HCT116 (cell line): ENCODE data around the gene ZNF747. TPM values are rescaled to one million over a fixed set of nuclear protein-coding genes. Genes with fewer than 3 reads are reported as not detected.

Source experiments
- ATAC-seq: fragments of 200-7000 bp; cut with Tn5 transposase; 2 replicates; pipeline ENCODE4 v1.9.1; 2020; ENCODE audit warnings: mild to moderate bottlenecking, moderate library complexity
- BruUV-seq: library from RNA; stranded (reverse); fragments of 400-500 nt; replicated peaks from 2 replicates; lab custom pipeline; 2021; lab: Mats Ljungman, UMichigan
- CTCF ChIA-PET: fragments of 300-600 bp; sonication (Branson Sonifier 250); formaldehyde crosslinking; loops from one replicate; lab custom pipeline; 2021; ENCODE audit warnings: antibody characterized with exemption; lab: Charles Lee
- POLR2A ChIA-PET: fragments of 300-600, 350-600 bp; sonication (Branson Sonifier 250); formaldehyde crosslinking; loops from one replicate; lab custom pipeline; 2021; ENCODE audit warnings: antibody characterized with exemption; lab: Charles Lee
- RAD21 ChIA-PET, 2 experiments: fragments of 300-600 bp; sonication (Branson Sonifier 250); formaldehyde crosslinking; loops; one replicate each; lab custom pipeline; 2023; ENCODE audit warnings: low total read pairs in 2 of 2; ENCODE audit not compliant: uncharacterized antibody in 2 of 2, unreplicated experiment in 2 of 2, low non-redundant PET in 1 of 2; lab: Charles Lee
- DNase-seq: peaks from one replicate; pipeline ENCODE4 v3.0.0-alpha.2; 2010; ENCODE audit warnings: low read depth, low spot score
- H2AFZ ChIP-seq: fragments of 200-600 bp; shearing (Covaris generic), sonication (generic); 2 replicates; pipeline ENCODE4 v1.6.1; 2017; ENCODE audit warnings: low read depth, mixed run types, mixed read lengths, antibody characterized with exemption, low read length; ENCODE audit not compliant: poor library complexity, severe bottlenecking
- H3K27ac ChIP-seq: 2 replicates; pipeline ENCODE4 v1.5.1; 2012; ENCODE audit warnings: low read depth, low read length
- H3K27me3 ChIP-seq: fragments of 200-600 bp; sonication (generic); 2 replicates; pipeline ENCODE4 v1.6.1; 2016; ENCODE audit warnings: mixed run types, low read length, mixed read lengths; ENCODE audit not compliant: insufficient read depth
- H3K36me3 ChIP-seq, 2 experiments: fragments of 200-500 bp in 1 of 2; fragments of 200-600 bp in 1 of 2; sonication (Bioruptor generic) in 1 of 2; sonication (generic) in 1 of 2; 2 replicates each; pipeline versions ENCODE4 v1.5.1 to v1.6.1; 2014 to 2016; ENCODE audit warnings: low read length in 2 of 2, inconsistent platforms in 1 of 2, mixed read lengths in 1 of 2, mixed run types in 1 of 2; ENCODE audit not compliant: insufficient read depth in 2 of 2, control insufficient read depth in 1 of 2
- H3K4me1 ChIP-seq, 2 experiments: fragments of 200-600 bp in 1 of 2; sonication (generic) in 1 of 2; 2 replicates each; pipeline versions ENCODE4 v1.5.1 to v1.6.1; 2012 to 2017; ENCODE audit warnings: low read length in 2 of 2, inconsistent platforms in 1 of 2, mild to moderate bottlenecking in 1 of 2, mixed read lengths in 1 of 2, mixed run types in 1 of 2, moderate library complexity in 1 of 2; ENCODE audit not compliant: insufficient read depth in 2 of 2, control insufficient read depth in 1 of 2
- H3K4me2 ChIP-seq: fragments of 200-600 bp; sonication (generic); 2 replicates; pipeline ENCODE4 v1.6.1; 2017; ENCODE audit warnings: mixed run types, low read length, mixed read lengths
- H3K4me3 ChIP-seq, 2 experiments: fragments of 200-600 bp in 1 of 2; sonication (generic) in 1 of 2; replicated peaks in 1 of 2; 2 replicates each; pipeline ENCODE4 v1.5.1; 2011 to 2016; ENCODE audit warnings: low read length in 2 of 2, control low read depth in 1 of 2, low read depth in 1 of 2, mild to moderate bottlenecking in 1 of 2, mixed read lengths in 1 of 2, mixed run types in 1 of 2
- H3K79me2 ChIP-seq: fragments of 200-600 bp; sonication (generic); 2 replicates; pipeline ENCODE4 v1.6.1; 2017; ENCODE audit warnings: mild to moderate bottlenecking, mixed run types, low read length, moderate library complexity, mixed read lengths; ENCODE audit not compliant: insufficient read depth
- H3K9ac ChIP-seq: fragments of 200-600 bp; sonication (generic); 2 replicates; pipeline ENCODE4 v1.6.1; 2016; ENCODE audit warnings: low read length, mixed read lengths
- H3K9me2 ChIP-seq: fragments of 200-600 bp; sonication (generic), shearing (Covaris generic); 2 replicates; pipeline ENCODE4 v1.6.1; 2017; ENCODE audit warnings: mixed run types, mild to moderate bottlenecking, moderate library complexity; ENCODE audit not compliant: insufficient read depth
- H3K9me3 ChIP-seq, 2 experiments: fragments of 200-500 bp in 1 of 2; fragments of 200-600 bp in 1 of 2; sonication (Bioruptor generic) in 1 of 2; sonication (generic) in 1 of 2; 2 replicates each; pipeline ENCODE4 v1.6.1; 2014 to 2017; ENCODE audit warnings: low read length in 2 of 2, mixed read lengths in 2 of 2, inconsistent platforms in 1 of 2, low read depth in 1 of 2, mild to moderate bottlenecking in 1 of 2, mixed run types in 1 of 2, moderate library complexity in 1 of 2; ENCODE audit not compliant: control insufficient read depth in 1 of 2, insufficient read depth in 1 of 2
- H4K20me1 ChIP-seq: fragments of 200-600 bp; sonication (generic), shearing (Covaris generic); 2 replicates; pipeline ENCODE4 v1.6.1; 2017; ENCODE audit warnings: mixed run types, mild to moderate bottlenecking, moderate library complexity; ENCODE audit not compliant: insufficient read depth
- CEBPB ChIP-seq: IDR thresholded peaks from 2 replicates; pipeline ENCODE4 v1.6.1; 2012; ENCODE audit warnings: low read depth
- EGR1 ChIP-seq: IDR thresholded peaks from 2 replicates; pipeline ENCODE4 v1.6.1; 2012; ENCODE audit warnings: low read depth
- ELF1 ChIP-seq: IDR thresholded peaks from 2 replicates; pipeline ENCODE4 v1.6.1; 2012; ENCODE audit warnings: low read depth, borderline replicate concordance
- EZH2phosphoT487 ChIP-seq: fragments of 200-600 bp; IDR thresholded peaks from 2 replicates; pipeline ENCODE4 v1.6.1; 2018; ENCODE audit warnings: antibody characterized with exemption, borderline replicate concordance
- FOSL1 ChIP-seq: IDR thresholded peaks from 2 replicates; pipeline ENCODE4 v1.6.1; 2012; ENCODE audit warnings: low read depth
- POLR2A ChIP-seq: IDR thresholded peaks from 2 replicates; pipeline ENCODE4 v1.7.0; 2011; ENCODE audit warnings: borderline replicate concordance; ENCODE audit not compliant: insufficient read depth, insufficient read length; ENCODE audit errors: extremely low read depth
- POLR2AphosphoS5 ChIP-seq: IDR thresholded peaks from 2 replicates; pipeline ENCODE4 v1.6.1; 2011; ENCODE audit warnings: mild to moderate bottlenecking, low read depth, low read length, moderate library complexity
- RAD21 ChIP-seq: IDR thresholded peaks from 2 replicates; pipeline ENCODE4 v1.6.1; 2012; ENCODE audit warnings: low read depth, mild to moderate bottlenecking
- SP1 ChIP-seq: IDR thresholded peaks from 2 replicates; pipeline ENCODE4 v1.6.1; 2012; ENCODE audit warnings: low read depth
- YY1 ChIP-seq: IDR thresholded peaks from 2 replicates; pipeline ENCODE4 v1.6.1; 2011; ENCODE audit warnings: low read length, low read depth, moderate library complexity, mild to moderate bottlenecking; ENCODE audit not compliant: insufficient replicate concordance; ENCODE audit errors: extremely low read depth
- ZFX ChIP-seq: fragments of 450-650 bp; IDR thresholded peaks from 2 replicates; pipeline ENCODE4 v1.6.1; 2017
- intact Hi-C: fragments of 100-400 bp; cut with micrococcal nuclease; formaldehyde crosslinking; loops from 2 replicates; pipeline ENCODE4 v1.10.0; 2022
- total RNA-seq: library from RNA; stranded (reverse); gene quantifications from one replicate; pipeline ENCODE4 v1.2.1, GENCODE V29; 2021; ENCODE audit not compliant: unreplicated experiment
- TF ChIP-seq, protein P1 (sequence below): IDR thresholded peaks from 2 replicates; pipeline ENCODE4 v1.6.1; 2012; ENCODE audit warnings: low read depth
- TF ChIP-seq, protein P2 (sequence below): IDR thresholded peaks from 2 replicates; pipeline ENCODE4 v1.6.1; 2012
- TF ChIP-seq, protein P3 (sequence below): IDR thresholded peaks from 2 replicates; pipeline ENCODE4 v1.6.1; 2011; ENCODE audit warnings: mild to moderate bottlenecking, low read length, moderate library complexity; ENCODE audit not compliant: insufficient replicate concordance; ENCODE audit errors: extremely low read depth

ZNF747 gene
- total RNA-seq, 1 experiment from 2014 or later: 2.1 TPM

DNA sequence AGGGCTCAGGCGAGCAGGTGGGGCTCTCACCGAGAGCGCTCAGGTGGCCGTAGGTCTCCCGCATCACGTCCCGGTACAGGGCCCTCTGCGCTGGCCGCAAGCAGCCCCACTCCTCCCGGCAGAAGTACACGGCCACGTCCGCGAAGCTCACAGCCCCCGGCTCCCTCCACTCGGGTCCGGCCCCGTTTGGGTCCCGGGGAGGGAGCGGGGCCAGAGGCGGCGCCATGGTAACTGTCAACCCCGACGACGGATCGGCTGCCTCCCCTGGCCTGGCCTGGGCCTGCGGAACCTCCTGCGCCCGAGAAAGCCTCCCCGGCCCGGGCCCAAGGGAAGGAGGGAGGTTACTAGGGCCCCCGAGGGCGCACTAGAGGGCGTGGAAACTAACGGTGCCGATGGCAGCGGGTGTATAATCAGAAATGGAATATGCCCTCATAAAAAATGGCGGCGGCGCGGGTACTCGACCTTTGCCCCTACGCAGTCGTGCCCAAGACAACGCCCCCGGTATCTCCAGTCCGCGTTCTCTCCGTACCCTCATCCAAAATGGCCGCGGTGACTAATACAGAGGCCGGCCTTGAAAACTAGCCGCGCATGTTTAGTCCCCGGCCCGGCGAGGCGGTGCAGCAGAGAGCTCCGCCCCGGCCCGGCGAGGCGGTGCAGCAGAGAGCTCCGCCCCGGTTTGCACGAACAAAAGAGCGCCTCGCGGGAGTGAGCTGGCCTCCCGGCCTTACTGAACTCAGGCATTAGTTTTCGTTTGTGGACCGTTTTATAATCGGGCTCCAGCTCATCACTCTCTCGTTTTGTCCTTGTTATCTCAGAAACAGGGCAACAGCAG, 23.5 kb upstream of the ZNF747 start, which contains the start of gene ZNF764 (continued):
- TF ChIP-seq, protein P1, sequence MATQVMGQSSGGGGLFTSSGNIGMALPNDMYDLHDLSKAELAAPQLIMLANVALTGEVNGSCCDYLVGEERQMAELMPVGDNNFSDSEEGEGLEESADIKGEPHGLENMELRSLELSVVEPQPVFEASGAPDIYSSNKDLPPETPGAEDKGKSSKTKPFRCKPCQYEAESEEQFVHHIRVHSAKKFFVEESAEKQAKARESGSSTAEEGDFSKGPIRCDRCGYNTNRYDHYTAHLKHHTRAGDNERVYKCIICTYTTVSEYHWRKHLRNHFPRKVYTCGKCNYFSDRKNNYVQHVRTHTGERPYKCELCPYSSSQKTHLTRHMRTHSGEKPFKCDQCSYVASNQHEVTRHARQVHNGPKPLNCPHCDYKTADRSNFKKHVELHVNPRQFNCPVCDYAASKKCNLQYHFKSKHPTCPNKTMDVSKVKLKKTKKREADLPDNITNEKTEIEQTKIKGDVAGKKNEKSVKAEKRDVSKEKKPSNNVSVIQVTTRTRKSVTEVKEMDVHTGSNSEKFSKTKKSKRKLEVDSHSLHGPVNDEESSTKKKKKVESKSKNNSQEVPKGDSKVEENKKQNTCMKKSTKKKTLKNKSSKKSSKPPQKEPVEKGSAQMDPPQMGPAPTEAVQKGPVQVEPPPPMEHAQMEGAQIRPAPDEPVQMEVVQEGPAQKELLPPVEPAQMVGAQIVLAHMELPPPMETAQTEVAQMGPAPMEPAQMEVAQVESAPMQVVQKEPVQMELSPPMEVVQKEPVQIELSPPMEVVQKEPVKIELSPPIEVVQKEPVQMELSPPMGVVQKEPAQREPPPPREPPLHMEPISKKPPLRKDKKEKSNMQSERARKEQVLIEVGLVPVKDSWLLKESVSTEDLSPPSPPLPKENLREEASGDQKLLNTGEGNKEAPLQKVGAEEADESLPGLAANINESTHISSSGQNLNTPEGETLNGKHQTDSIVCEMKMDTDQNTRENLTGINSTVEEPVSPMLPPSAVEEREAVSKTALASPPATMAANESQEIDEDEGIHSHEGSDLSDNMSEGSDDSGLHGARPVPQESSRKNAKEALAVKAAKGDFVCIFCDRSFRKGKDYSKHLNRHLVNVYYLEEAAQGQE: no peak
- TF ChIP-seq FOSL1 (peak; percentile 54), CEBPB (no peak), YY1 (peak; percentile 99), EZH2phosphoT487 (no peak)

DNA sequence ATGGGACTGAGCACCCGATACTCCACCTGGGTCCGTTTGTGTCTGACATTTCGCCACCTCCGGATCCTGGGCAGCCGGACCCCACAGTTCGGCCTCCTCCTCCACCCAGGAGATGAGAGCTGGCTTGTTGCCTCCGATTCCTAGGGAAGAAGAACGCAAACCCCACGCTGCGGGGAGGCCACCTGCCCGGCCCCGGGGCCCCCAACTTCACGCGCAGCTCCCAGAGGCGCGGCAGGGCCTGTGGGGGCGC, 23.0 kb upstream of the ZNF747 start:
- no peak overlapping the region for H2AFZ ChIP-seq
- no peaks in the 10 kb centered on the region for H4K20me1 ChIP-seq
- RAD21 ChIA-PET: interaction anchor here in 1 of 2 experiments (1.2 kb wide), 1 partner anchor 23 kb away, joined by 4 read pairs; the partner anchor contains the start of gene ZNF747
- peaks cover 14% of the 10 kb centered on the region; the same call in 1 of the 2 replicates for H3K79me2 ChIP-seq
- H3K9ac ChIP-seq: peak overlapping the region; percentile 93
- POLR2A ChIA-PET: interaction anchor here (1.9 to 2.4 kb wide), 3 partner anchors 14 to 128 kb away, joined by 3 to 21 read pairs (median 20); partner anchors contain the start of genes DCTPP1, ZNF688 and ZNF747
- H3K36me3 ChIP-seq: peaks cover 4% of the 10 kb centered on the region in 2 experiments; a peak in 2 of 4 replicates
- DNase-seq: no peak
- no peak for TF ChIP-seq ELF1
- TF ChIP-seq POLR2AphosphoS5: no peak
- TF ChIP-seq CEBPB: no peak
- no peak for TF ChIP-seq YY1
- TF ChIP-seq, protein P2, sequence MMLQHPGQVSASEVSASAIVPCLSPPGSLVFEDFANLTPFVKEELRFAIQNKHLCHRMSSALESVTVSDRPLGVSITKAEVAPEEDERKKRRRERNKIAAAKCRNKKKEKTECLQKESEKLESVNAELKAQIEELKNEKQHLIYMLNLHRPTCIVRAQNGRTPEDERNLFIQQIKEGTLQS: no peak
- no peak for TF ChIP-seq RAD21
- no peak for TF ChIP-seq EGR1
- TF ChIP-seq, protein P3, sequence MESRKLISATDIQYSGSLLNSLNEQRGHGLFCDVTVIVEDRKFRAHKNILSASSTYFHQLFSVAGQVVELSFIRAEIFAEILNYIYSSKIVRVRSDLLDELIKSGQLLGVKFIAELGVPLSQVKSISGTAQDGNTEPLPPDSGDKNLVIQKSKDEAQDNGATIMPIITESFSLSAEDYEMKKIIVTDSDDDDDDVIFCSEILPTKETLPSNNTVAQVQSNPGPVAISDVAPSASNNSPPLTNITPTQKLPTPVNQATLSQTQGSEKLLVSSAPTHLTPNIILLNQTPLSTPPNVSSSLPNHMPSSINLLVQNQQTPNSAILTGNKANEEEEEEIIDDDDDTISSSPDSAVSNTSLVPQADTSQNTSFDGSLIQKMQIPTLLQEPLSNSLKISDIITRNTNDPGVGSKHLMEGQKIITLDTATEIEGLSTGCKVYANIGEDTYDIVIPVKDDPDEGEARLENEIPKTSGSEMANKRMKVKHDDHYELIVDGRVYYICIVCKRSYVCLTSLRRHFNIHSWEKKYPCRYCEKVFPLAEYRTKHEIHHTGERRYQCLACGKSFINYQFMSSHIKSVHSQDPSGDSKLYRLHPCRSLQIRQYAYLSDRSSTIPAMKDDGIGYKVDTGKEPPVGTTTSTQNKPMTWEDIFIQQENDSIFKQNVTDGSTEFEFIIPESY: no peak
- TF ChIP-seq ZFX: no peak
- TF ChIP-seq, protein P1: no peak
- TF ChIP-seq POLR2A: no peak
- TF ChIP-seq SP1: no peak
- TF ChIP-seq, all 23 proteins: peak for 0
- H3K4me3 ChIP-seq: peak overlapping the region; percentile 79 to 94
- peak; percentile 4; the same call in 1 of the 2 replicates for ATAC-seq
- H3K9me3 ChIP-seq: no peaks in the 10 kb centered on the region
- H3K9me2 ChIP-seq: no peaks in the 10 kb centered on the region
- intact Hi-C loops: no loop called here
- BruUV-seq: no TSS peak
- H3K4me1 ChIP-seq: peaks cover 10 to 21% of the 10 kb centered on the region in 2 experiments
- peak overlapping the region; percentile 85 for H3K27ac ChIP-seq
- CTCF ChIA-PET: interaction anchor here (0.7 to 1.3 kb wide), 2 partner anchors 22 to 128 kb away, joined by 3 to 4 read pairs; partner anchors contain the start of gene DCTPP1
- no peaks in the 10 kb centered on the region for H3K27me3 ChIP-seq
- H3K4me2 ChIP-seq: peak overlapping the region; percentile 93
